Panc1 (cell line): ENCODE data around the gene RBM4. TPM values are rescaled to one million over a fixed set of nuclear protein-coding genes. Genes with fewer than 3 reads are reported as not detected.

ENCODE experiments used
- ATAC-seq: fragments of 200-7000 bp; cut with Tn5 transposase; 2 replicates; pipeline ENCODE4 v1.9.1; 2020; ENCODE audit warnings: mild to moderate bottlenecking, moderate library complexity
- BruUV-seq: library from RNA; stranded (reverse); fragments of 400-500 nt; replicated peaks from 2 replicates; lab custom pipeline; 2021; lab: Mats Ljungman, UMichigan
- CTCF ChIA-PET: fragments of 300-600 bp; sonication (Branson Sonifier 250); formaldehyde crosslinking; loops from one replicate; lab custom pipeline; 2022; ENCODE audit warnings: antibody characterized with exemption; lab: Charles Lee
- POLR2A ChIA-PET: fragments of 300-600 bp; sonication (Branson Sonifier 250); formaldehyde crosslinking; loops from one replicate; lab custom pipeline; 2022; ENCODE audit warnings: antibody characterized with exemption; lab: Charles Lee
- DNase-seq: peaks from one replicate; pipeline ENCODE4 v3.0.0-alpha.2; 2010; ENCODE audit warnings: low read depth, low spot score
- H3K27ac ChIP-seq: 2 replicates; pipeline ENCODE4 v1.5.1; 2011; ENCODE audit warnings: mild to moderate bottlenecking, low read length, inconsistent platforms
- H3K27me3 ChIP-seq: fragments of 200-500 bp; sonication (Bioruptor generic); 2 replicates; pipeline ENCODE4 v1.6.0; 2014; ENCODE audit warnings: low read length, inconsistent platforms; ENCODE audit not compliant: control insufficient read depth, insufficient read depth
- H3K36me3 ChIP-seq: fragments of 200-500 bp; sonication (Bioruptor generic); 2 replicates; pipeline ENCODE4 v1.5.1; 2014; ENCODE audit warnings: inconsistent platforms, mild to moderate bottlenecking, low read length, moderate library complexity; ENCODE audit not compliant: control insufficient read depth, insufficient read depth
- H3K4me1 ChIP-seq: 2 replicates; pipeline ENCODE4 v1.5.1; 2011; ENCODE audit warnings: inconsistent platforms, mild to moderate bottlenecking, low read length, moderate library complexity; ENCODE audit not compliant: control insufficient read depth, insufficient read depth
- H3K4me3 ChIP-seq, 2 experiments: 2 replicates each; pipeline ENCODE4 v1.5.1; 2011 to 2012; ENCODE audit warnings: low read depth in 2 of 2, low read length in 2 of 2, mild to moderate bottlenecking in 2 of 2, inconsistent platforms in 1 of 2, moderate library complexity in 1 of 2
- H3K9me3 ChIP-seq: fragments of 200-500 bp; sonication (Bioruptor generic); 2 replicates; pipeline ENCODE4 v1.5.1; 2014; ENCODE audit warnings: low read depth, mild to moderate bottlenecking, inconsistent platforms, low read length, moderate library complexity; ENCODE audit not compliant: control insufficient read depth, insufficient read depth
- POLR2AphosphoS5 ChIP-seq: IDR thresholded peaks from 2 replicates; pipeline ENCODE4 v1.6.1; 2012; ENCODE audit warnings: mild to moderate bottlenecking, low read depth, low read length, moderate library complexity
- SIN3A ChIP-seq: IDR thresholded peaks from 2 replicates; pipeline ENCODE4 v1.6.1; 2012; ENCODE audit warnings: low read depth, mild to moderate bottlenecking, low read length, moderate library complexity, borderline replicate concordance; ENCODE audit not compliant: insufficient read depth
- TCF7L2 ChIP-seq: IDR thresholded peaks from 2 replicates; pipeline ENCODE4 v1.6.1; 2011; ENCODE audit warnings: mild to moderate bottlenecking, low read depth, low read length, inconsistent platforms
- in situ Hi-C: cut with HindIII; loops from 2 replicates; pipeline ENCODE4 v1.10.0; 2016; ENCODE audit warnings: low sequenced_read_pairs, low pct_unique_long_range_greater_than_20kb
- intact Hi-C: fragments of 100-400 bp; cut with micrococcal nuclease; formaldehyde crosslinking; loops from one replicate; pipeline ENCODE4 v1.10.0; 2022; ENCODE audit not compliant: unreplicated experiment
- total RNA-seq: library from RNA; stranded (reverse); gene quantifications from one replicate; pipeline ENCODE4 v1.2.1, GENCODE V29; 2021; ENCODE audit not compliant: unreplicated experiment
- TF ChIP-seq, protein P1 (sequence below): fragments of 450-650 bp; IDR thresholded peaks from 2 replicates; pipeline ENCODE4 v1.5.1; 2017; ENCODE audit warnings: mild to moderate bottlenecking
- TF ChIP-seq, protein P2 (sequence below), 2 experiments: IDR thresholded peaks; 2 replicates each; pipeline ENCODE4 v1.6.1; 2011 to 2012; ENCODE audit warnings: low read depth in 2 of 2, control low read depth in 1 of 2, low read length in 1 of 2, mild to moderate bottlenecking in 1 of 2, moderate library complexity in 1 of 2; ENCODE audit not compliant: insufficient read depth in 1 of 2

Gene RBM4
- total RNA-seq, 1 experiment from 2014 or later: 195 TPM

DNA sequence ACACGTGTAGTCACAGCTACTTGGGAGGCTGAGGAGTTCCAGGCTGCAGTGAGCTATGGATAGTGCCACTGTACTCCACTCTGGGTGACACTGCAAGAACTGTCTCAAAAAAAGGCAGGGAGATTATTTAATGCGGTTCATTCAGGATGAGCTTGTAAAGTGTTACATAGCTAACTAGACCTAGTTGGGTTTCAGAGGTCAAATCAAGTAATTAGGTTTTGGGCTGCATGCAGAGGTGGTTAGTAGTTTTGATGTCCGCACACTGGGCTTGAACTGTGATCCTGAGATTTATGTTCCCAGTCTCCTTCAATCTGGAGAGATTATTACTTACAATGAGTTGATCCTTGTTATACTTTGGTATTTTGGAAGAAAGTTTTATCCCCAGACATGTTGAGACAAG, 2.1 kb upstream of the RBM4 start:
- no peaks in the 10 kb centered on the region for H3K27me3 ChIP-seq
- CTCF ChIA-PET: no interaction called here
- BruUV-seq: no TSS peak
- intact Hi-C loops (no loop called here), in situ Hi-C loops (no loop called here)
- H3K4me3 ChIP-seq: no peak overlapping the region
- peak overlapping the region; percentile 97 for H3K27ac ChIP-seq
- no peaks in the 10 kb centered on the region for H3K9me3 ChIP-seq
- peaks cover 16% of the 10 kb centered on the region for H3K36me3 ChIP-seq
- TF ChIP-seq SIN3A (no peak), POLR2AphosphoS5 (no peak), TCF7L2 (no peak)
- TF ChIP-seq, protein P1, sequence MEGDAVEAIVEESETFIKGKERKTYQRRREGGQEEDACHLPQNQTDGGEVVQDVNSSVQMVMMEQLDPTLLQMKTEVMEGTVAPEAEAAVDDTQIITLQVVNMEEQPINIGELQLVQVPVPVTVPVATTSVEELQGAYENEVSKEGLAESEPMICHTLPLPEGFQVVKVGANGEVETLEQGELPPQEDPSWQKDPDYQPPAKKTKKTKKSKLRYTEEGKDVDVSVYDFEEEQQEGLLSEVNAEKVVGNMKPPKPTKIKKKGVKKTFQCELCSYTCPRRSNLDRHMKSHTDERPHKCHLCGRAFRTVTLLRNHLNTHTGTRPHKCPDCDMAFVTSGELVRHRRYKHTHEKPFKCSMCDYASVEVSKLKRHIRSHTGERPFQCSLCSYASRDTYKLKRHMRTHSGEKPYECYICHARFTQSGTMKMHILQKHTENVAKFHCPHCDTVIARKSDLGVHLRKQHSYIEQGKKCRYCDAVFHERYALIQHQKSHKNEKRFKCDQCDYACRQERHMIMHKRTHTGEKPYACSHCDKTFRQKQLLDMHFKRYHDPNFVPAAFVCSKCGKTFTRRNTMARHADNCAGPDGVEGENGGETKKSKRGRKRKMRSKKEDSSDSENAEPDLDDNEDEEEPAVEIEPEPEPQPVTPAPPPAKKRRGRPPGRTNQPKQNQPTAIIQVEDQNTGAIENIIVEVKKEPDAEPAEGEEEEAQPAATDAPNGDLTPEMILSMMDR: no peak
- TF ChIP-seq, protein P2, sequence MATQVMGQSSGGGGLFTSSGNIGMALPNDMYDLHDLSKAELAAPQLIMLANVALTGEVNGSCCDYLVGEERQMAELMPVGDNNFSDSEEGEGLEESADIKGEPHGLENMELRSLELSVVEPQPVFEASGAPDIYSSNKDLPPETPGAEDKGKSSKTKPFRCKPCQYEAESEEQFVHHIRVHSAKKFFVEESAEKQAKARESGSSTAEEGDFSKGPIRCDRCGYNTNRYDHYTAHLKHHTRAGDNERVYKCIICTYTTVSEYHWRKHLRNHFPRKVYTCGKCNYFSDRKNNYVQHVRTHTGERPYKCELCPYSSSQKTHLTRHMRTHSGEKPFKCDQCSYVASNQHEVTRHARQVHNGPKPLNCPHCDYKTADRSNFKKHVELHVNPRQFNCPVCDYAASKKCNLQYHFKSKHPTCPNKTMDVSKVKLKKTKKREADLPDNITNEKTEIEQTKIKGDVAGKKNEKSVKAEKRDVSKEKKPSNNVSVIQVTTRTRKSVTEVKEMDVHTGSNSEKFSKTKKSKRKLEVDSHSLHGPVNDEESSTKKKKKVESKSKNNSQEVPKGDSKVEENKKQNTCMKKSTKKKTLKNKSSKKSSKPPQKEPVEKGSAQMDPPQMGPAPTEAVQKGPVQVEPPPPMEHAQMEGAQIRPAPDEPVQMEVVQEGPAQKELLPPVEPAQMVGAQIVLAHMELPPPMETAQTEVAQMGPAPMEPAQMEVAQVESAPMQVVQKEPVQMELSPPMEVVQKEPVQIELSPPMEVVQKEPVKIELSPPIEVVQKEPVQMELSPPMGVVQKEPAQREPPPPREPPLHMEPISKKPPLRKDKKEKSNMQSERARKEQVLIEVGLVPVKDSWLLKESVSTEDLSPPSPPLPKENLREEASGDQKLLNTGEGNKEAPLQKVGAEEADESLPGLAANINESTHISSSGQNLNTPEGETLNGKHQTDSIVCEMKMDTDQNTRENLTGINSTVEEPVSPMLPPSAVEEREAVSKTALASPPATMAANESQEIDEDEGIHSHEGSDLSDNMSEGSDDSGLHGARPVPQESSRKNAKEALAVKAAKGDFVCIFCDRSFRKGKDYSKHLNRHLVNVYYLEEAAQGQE (IDR thresholded peaks at IDR 0.05; ENCODE audit: insufficient read depth in 1 of 2, low read depth in 2 of 2, low read length in 1 of 2): no peak
- POLR2A ChIA-PET: interaction anchor here (0.7 to 3.6 kb wide), 2 partner anchors 19 to 23 kb away, joined by 4 to 13 read pairs; partner anchors contain the start of gene RBM14
- peaks cover 31% of the 10 kb centered on the region for H3K4me1 ChIP-seq
- ATAC-seq: no peak
- no peak for DNase-seq

DNA sequence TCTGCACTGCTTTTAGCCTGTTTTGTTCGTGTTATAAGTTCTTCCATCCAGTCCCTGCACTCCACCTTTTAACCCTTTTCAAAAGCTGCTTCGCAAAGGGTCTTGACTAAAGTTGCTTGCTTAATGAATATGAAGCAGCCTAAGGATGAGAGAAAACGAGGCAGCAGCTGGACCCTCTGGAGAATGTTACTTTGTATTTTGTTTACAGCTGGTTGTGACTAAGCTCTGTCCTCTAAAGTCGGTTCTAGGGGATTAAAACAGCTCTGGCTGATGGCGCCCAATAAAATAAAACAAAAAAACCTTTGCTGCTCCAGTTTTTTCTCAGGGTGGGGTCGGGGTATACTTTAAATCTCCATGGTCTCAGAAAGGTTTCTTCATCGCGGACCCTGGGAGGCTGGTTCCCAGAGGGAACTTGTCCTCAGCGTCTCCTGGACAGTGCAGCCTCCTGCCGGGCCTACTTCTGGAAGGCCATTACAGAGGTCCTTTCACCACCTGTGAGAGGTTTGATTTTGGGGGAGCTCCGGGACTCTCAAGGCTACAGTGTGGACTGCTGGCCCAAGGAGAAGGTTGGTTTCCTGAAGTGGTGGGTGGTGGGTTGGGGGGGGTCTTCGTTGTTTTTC, 836 bp upstream of the RBM4 start:
- Histone ChIP-seq H3K27ac (peak overlapping the region; percentile 97), H3K9me3 (no peaks in the 10 kb centered on the region), H3K4me1 (peaks cover 43% of the 10 kb centered on the region), H3K4me3 (peak overlapping the region; percentile 91 to 93), H3K27me3 (no peaks in the 10 kb centered on the region), H3K36me3 (peaks cover 27% of the 10 kb centered on the region)
- ATAC-seq (peak; percentile 64), DNase-seq (no peak)
- ChIA-PET POLR2A (interaction anchor here (0.7 to 3.6 kb wide), 4 partner anchors 18 to 379 kb away, joined by 3 to 13 read pairs (median 5); partner anchors contain the start of gene RBM14), CTCF (interaction anchor here (0.5 kb wide), 1 partner anchor 40 kb away, joined by 3 read pairs; no protein-coding TSS in a partner anchor)
- TF ChIP-seq POLR2AphosphoS5: no peak
- TF ChIP-seq SIN3A: no peak
- TF ChIP-seq TCF7L2: no peak; the same call in 1 of the 2 replicates
- intact Hi-C loops: no loop called here
- in situ Hi-C loops: no loop called here
- TSS peak; percentile 96 for BruUV-seq
